ENCODE measurements around the gene TIMMDC1. TPM values are rescaled to one million over a fixed set of nuclear protein-coding genes. Genes with fewer than 3 reads are reported as not detected.

TIMMDC1 gene
- total and polyA plus RNA-seq, 2 of the 13 experiments (the other 11 are each of a cell fraction or from before 2014, with no cell fraction given) = 50.0 to 77.8 TPM

DNA sequence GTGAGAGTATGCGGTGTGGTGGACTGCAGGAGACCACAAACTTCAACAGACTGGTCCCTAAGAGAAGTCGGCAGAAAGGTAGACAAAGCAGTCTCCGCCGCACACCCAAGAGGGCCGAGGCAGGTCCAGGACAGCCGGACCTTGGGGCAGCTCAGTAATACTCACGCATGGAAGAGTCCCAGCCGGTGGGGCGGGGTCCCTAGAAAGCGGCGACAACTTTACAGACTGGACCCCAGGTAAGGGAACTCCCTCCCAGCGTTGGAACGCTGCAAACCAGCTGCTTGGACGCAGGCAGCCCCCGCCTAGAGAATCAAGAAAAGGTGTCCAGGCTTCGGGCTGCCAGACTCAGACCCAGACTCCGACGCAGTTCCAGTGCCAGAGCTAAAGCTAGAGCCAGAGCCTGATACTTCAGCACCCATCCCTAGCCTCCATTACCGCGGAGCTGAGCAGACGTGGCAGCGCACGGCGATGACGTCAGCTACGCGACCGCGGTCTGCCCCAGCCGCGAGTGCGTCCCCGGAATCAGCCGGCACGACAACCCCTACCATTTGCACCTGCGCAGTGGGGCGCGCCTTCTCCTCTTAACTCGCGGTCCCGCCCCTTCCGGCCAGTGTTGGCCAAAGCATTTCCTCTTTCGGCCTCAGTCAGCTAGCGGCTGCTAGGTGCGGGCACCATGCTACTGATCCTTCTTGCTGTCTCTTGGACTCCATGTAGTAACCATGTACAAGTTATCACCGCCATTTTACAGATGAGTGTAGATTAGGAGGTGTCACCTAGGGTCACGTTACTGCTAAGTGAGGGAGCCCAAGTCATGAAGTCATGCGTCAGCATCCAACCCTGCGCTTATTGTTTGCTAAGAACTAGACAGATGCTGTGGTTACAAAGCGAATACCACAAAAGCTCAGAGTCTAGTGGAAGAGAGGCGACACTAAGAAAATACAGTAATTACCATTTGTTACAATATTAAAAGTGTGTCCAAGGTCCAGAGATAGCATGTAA lies 34.9 kb upstream of the TIMMDC1 start, which contains the start of gene TMEM39A (continued):
- TF ChIP-seq, protein P1, sequence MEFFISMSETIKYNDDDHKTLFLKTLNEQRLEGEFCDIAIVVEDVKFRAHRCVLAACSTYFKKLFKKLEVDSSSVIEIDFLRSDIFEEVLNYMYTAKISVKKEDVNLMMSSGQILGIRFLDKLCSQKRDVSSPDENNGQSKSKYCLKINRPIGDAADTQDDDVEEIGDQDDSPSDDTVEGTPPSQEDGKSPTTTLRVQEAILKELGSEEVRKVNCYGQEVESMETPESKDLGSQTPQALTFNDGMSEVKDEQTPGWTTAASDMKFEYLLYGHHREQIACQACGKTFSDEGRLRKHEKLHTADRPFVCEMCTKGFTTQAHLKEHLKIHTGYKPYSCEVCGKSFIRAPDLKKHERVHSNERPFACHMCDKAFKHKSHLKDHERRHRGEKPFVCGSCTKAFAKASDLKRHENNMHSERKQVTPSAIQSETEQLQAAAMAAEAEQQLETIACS (CRISPR knock-in tag; IDR thresholded peaks at IDR 0.05) = no peak; the same call in 1 of the 2 replicates
- no peak for TF ChIP-seq ZFAT (CRISPR knock-in tag; conservative IDR thresholded peaks at IDR 0.05)
- no peak for TF ChIP-seq ZNF207 (IDR thresholded peaks at IDR 0.05; ENCODE audit: borderline replicate concordance)
- TF ChIP-seq MAF1 (CRISPR knock-in tag; IDR thresholded peaks at IDR 0.05; ENCODE audit: borderline replicate concordance) = no peak; the same call in 1 of the 2 replicates
- TF ChIP-seq, protein P2, sequence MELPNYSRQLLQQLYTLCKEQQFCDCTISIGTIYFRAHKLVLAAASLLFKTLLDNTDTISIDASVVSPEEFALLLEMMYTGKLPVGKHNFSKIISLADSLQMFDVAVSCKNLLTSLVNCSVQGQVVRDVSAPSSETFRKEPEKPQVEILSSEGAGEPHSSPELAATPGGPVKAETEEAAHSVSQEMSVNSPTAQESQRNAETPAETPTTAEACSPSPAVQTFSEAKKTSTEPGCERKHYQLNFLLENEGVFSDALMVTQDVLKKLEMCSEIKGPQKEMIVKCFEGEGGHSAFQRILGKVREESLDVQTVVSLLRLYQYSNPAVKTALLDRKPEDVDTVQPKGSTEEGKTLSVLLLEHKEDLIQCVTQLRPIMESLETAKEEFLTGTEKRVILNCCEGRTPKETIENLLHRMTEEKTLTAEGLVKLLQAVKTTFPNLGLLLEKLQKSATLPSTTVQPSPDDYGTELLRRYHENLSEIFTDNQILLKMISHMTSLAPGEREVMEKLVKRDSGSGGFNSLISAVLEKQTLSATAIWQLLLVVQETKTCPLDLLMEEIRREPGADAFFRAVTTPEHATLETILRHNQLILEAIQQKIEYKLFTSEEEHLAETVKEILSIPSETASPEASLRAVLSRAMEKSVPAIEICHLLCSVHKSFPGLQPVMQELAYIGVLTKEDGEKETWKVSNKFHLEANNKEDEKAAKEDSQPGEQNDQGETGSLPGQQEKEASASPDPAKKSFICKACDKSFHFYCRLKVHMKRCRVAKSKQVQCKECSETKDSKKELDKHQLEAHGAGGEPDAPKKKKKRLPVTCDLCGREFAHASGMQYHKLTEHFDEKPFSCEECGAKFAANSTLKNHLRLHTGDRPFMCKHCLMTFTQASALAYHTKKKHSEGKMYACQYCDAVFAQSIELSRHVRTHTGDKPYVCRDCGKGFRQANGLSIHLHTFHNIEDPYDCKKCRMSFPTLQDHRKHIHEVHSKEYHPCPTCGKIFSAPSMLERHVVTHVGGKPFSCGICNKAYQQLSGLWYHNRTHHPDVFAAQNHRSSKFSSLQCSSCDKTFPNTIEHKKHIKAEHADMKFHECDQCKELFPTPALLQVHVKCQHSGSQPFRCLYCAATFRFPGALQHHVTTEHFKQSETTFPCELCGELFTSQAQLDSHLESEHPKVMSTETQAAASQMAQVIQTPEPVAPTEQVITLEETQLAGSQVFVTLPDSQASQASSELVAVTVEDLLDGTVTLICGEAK (IDR thresholded peaks at IDR 0.05) = no peak
- TF ChIP-seq, protein P2 (CRISPR knock-in tag; IDR thresholded peaks at IDR 0.05) = no peak; the same call in 1 of the 2 replicates
- TF ChIP-seq ZNF746 (CRISPR knock-in tag; IDR thresholded peaks at IDR 0.05) = no peak
- 0 out of 2 replicates have a peak, but pooled peaks have one; percentile 29 for TF ChIP-seq ZNF446 (CRISPR knock-in tag; IDR thresholded peaks at IDR 0.05)
- TF ChIP-seq ZBTB7A (CRISPR knock-in tag; IDR thresholded peaks at IDR 0.05) = no peak
- no peak for TF ChIP-seq SMC3 (IDR thresholded peaks at IDR 0.05; ENCODE audit: low read length)
- no peak for TF ChIP-seq ISX (CRISPR knock-in tag; conservative IDR thresholded peaks at IDR 0.05)
- TF ChIP-seq ZNF335 (CRISPR knock-in tag; IDR thresholded peaks at IDR 0.05) = peak; percentile 92
- no peak for TF ChIP-seq ZMYM2 (CRISPR knock-in tag; IDR thresholded peaks at IDR 0.05)
- peak; percentile 67 for TF ChIP-seq ZNF605 (CRISPR knock-in tag; IDR thresholded peaks at IDR 0.05)

All from HepG2 (cell line).